Daoy (cell line): ENCODE results near the gene RAX2. TPM values are rescaled to one million over a fixed set of nuclear protein-coding genes. Genes with fewer than 3 reads are reported as not detected.

Experiments
- DNase-seq: peaks from one replicate; pipeline ENCODE4 v3.0.0-alpha.2; 2015; ENCODE audit warnings: low read depth
- total RNA-seq: library from RNA; depleted of rRNA; stranded (reverse); fragments of >200 nt; shearing (Covaris generic); gene quantifications from 2 replicates; pipeline ENCODE4 v1.2.3, GENCODE V29; 2014; rRNA removed

Gene RAX2
- total RNA-seq, 1 experiment from 2014 or later: not detected

GRCh38 chr19:3730457-3730958, 41.5 kb downstream of the RAX2 start:
- DNase-seq: no peak

- DNase-seq: no peak
Measured at GRCh38 chr19:3725640-3726310, 46.3 kb downstream of the RAX2 start.

DNA sequence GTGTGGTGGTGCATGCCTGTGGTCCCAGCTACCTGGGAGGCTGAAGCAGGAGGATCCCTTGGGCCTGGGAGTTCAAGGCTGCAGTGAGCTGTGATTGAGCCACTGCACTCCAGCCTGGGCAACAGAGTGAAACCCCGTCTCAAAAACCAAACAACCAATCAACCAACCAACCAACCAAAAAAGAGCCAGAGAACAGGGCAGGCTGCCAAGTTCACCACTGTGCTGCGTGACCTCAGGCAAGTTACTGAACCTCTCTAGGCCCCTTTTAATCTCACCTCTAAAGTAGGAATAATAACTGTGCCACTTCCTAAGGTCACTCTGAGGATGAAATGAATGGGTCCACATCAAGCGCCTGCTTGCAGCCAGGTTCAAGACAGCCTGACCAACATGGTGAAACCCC, 46.9 kb downstream of the RAX2 start:
- no peak for DNase-seq

DNA sequence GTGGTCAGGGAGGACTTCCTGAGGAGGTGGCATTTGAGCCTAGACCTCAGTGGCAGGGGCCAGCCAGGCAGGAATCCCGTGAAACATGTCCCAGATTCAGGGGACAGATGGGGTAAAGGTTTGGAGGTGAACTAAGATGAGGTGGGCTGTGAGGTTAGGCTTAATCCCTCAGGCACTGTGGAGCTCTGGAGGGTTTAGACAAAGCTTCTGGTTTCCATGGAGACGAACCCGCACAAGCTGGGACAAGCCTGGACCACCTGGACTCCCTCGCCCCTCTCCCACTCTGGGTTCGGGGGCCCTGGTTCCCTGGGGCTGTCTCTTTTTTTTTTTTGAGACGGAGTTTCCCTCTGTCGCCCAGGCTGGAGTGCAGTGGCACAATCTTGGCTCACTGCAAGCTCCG, 48.1 kb downstream of the RAX2 start:
- no peak for DNase-seq

DNA sequence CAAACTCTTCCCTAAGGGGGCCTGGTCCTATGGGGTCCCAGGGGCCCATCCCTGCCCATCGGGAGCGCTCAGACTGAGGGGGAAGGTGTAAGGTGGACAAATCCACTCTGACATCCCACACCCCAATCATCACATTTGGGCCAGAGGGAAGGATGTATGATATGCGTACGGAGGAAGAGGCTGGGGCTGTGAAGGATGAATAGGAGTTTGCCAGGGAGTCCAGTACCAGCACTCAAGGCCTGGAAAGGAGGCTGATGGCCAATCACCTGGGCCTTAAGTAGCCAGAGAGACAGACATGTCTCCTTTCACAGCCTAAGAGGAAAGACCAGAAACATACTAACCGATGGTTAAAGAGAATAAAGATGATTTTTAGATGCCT, 48.9 kb downstream of the RAX2 start:
- no peak for DNase-seq

DNA sequence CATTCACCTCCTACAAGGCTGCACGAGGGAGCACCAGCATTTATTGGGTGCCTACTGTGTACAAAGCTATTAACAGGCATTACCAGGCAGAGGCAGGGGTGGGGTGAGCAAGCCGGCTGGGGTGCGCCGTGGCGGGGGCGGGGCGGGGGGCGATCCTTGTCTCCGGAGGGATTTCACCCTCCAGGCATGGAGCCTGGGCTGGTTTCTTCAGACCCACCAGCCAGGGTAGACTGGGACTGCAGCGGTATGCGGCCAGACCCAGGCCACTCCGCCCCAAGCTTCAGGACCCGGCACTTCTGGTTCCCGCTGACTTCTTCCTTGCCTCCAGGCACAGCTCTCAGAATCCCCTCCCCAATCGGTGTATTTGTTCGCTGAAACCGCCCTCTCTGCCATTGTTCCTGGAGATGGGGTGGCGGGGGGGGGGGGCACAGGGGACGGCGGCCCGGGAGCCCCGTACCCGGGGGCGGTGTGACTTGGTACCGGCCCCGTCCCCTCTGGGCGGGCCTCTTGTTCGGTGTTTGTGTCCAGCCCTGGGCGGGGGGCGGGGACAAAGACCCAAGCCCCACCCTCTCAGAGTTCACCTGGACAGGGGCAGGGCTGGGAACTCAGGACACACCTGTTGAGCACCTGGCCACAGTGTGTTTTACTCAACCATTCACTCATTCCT, 49.5 kb downstream of the RAX2 start:
- DNase-seq: no peak

DNA sequence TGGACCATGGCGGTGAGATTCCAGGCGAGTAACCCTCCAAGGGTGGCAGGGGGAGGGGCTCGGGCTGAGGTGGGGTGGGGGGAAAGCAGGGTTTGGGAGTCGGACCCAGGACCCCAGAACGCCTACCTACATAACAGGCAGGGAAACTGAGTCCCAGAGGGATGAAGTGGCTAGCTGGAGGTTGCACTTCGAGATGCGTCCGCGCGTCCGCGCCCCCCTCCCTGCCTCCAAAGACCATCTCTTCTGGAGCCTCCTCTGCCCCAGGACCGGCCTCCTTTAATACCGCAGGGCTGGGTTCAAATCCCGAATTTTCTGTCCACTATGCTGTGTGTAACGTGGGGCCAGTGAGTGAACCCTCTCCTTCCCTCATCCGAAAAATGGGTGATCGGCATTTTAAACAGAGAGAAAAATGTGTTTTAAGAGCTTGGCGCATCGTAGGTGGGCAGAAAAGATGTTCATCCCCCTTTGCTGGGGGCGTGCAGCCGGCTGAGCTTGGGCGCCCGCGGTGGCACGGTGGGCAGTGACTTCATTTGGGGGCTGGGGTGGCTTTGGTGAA, 50.1 kb downstream of the RAX2 start:
- no peak for DNase-seq

DNA sequence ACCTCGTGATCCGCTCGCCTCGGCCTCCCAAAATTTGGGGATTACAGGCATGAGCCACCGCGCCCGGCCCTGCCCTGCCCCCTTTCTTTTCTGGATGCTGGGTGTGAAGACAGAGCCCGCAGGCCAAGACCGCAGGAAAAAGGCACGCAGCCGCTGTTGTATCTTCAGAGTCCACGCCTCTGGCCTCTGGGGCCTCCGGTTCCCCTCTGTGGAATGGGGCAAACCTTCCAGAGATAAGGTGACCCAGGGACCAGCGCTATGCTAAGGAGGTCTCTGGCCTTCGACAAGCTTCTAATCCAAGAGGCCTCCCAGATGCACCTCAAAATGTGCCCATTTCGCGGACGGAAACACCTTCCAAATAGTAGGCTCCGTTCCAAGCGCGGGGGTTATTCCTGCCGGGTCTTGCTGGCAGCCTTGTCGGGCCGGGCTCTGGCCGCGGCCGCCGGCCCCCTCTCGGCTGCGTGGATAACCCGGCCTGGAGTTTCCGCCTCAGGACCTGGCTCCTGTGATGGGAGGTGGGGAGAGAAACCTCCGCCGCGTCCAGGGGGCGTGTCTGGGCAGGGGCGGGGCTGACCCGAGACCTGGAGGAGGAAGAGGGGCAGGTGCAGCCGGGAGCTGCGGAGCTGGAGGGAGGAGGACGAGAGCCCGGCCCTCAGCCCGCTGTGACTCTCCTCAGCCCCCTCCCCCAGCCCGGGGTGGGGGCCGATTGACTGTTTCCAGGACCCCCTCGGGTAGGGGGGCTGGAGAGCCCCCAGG, 50.7 kb downstream of the RAX2 start:
- peak; percentile 92 for DNase-seq

DNA sequence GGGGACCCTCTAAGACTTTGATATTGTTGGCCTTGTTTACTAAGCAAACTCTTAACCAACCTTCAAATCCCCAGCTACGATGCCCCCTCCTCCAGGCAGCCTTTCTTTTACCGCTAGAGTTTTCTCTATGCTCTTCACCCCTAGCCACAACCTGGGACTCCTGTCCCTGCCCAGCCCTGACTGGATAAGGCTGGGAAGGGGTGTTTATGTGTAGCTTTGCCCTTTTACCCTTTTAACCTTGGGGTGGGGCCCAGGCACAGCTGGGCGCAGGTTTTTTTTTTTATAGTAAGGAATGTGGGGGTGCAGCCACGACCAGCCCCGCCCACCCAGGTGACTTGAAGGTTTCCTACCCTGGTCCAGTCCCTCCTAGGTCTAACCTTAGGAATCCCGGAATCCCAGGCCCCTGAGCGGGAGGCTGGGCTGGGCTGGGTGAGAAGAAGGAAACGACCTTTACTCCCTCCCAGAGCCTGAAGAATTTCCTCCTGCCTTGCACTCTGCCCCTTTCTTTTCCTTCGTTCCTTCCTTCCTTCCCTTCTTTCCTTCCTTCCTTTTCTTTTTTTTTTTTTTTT, 51.6 kb downstream of the RAX2 start:
- no peak for DNase-seq

DNA sequence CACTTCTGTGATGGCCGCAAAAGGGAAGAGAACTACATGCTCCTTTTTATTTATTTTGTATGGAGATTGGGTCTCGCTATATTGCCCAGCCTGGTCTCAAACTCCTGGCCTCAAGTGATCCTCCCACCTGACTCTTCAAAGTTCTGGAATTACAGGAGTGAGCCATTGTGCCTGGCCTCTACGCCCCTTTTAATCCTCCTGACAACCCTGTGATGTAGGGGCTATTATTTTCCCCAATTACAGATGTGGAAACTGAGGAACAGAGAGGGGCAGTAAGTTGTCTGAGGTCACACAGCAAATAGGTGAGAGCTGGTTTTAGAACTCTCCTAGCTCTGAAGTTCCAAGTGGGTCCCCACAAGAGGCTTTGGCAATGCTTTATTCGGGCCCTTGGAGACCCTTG, 52.2 kb downstream of the RAX2 start:
- no peak for DNase-seq

Other genes starting within 250 kb of the RAX2 start
- gene TEKTIP1, start 233.1 kb downstream of the RAX2 start, total RNA-seq: not detected in 2 replicates
- gene MFSD12, start 214.6 kb downstream of the RAX2 start, total RNA-seq: 50.5 and 93.6 TPM in 2 replicates
- 79.9 TPM in 2 replicates for gene HMG20B, start 199.3 kb downstream of the RAX2 start, total RNA-seq
- gene GIPC3, start 186.8 kb downstream of the RAX2 start, total RNA-seq: not detected in 2 replicates
- gene TBXA2R, start 165.4 kb downstream of the RAX2 start, total RNA-seq: 0.39 TPM in 1 of 2 replicates, not detected in the other
- gene CACTIN, start 145.4 kb downstream of the RAX2 start, total RNA-seq: 29.9 and 52.6 TPM in 2 replicates
- 5.2 and 8.6 TPM in 2 replicates for gene PIP5K1C, start 71.8 kb downstream of the RAX2 start, total RNA-seq
- 0.03 TPM in 1 of 2 replicates, not detected in the other for gene TJP3, start 63.8 kb downstream of the RAX2 start, total RNA-seq
- gene APBA3, start 10.5 kb downstream of the RAX2 start, total RNA-seq: 30.9 and 32.6 TPM in 2 replicates
- 140 and 153 TPM in 2 replicates for gene MRPL54, start 9.5 kb downstream of the RAX2 start, total RNA-seq
- 0.86 and 4.0 TPM in 2 replicates for gene MATK, start 14.2 kb upstream of the RAX2 start, total RNA-seq
- 2.3 and 3.1 TPM in 2 replicates for gene ZFR2, start 96.8 kb upstream of the RAX2 start, total RNA-seq
- gene ATCAY, start 108.5 kb upstream of the RAX2 start, total RNA-seq: 0.11 and 0.42 TPM in 2 replicates
- not detected in 2 replicates for gene NMRK2, start 160.8 kb upstream of the RAX2 start, total RNA-seq
- gene DAPK3, start 198.9 kb upstream of the RAX2 start, total RNA-seq: 133 and 135 TPM in 2 replicates
- gene EEF2, start 213.2 kb upstream of the RAX2 start, total RNA-seq: 1,288 and 1,386 TPM in 2 replicates
- gene PIAS4, start 235.5 kb upstream of the RAX2 start, total RNA-seq: 25.7 and 31.5 TPM in 2 replicates